K562 (cell line): ENCODE measurements around the gene INVS. TPM values are rescaled to one million over a fixed set of nuclear protein-coding genes. Genes with fewer than 3 reads are reported as not detected.

Experiments used
- CGGBP1 ChIP-seq: fragments of 250-450 bp; sonication (Bioruptor Pico); IDR thresholded peaks from 2 replicates; pipeline ENCODE4 v1.9.0; 2021; ENCODE audit warnings: mild to moderate bottlenecking
- CTCFL ChIP-seq: IDR thresholded peaks from 2 replicates; pipeline ENCODE4 v1.6.1; 2011; ENCODE audit warnings: borderline replicate concordance, low read depth, mild to moderate bottlenecking, moderate library complexity, low read length; ENCODE audit not compliant: insufficient read depth, poor library complexity, severe bottlenecking
- DMBX1 ChIP-seq: fragments of 250-450 bp; sonication (Bioruptor Pico); IDR thresholded peaks from 2 replicates; pipeline ENCODE4 v1.8.0; 2022; ENCODE audit warnings: inconsistent platforms, mild to moderate bottlenecking, moderate library complexity, borderline replicate concordance
- E2F8 ChIP-seq: fragments of 450-650 bp; IDR thresholded peaks from 2 replicates; pipeline ENCODE4 v1.7.1; 2018; ENCODE audit warnings: mild to moderate bottlenecking, low read depth; ENCODE audit not compliant: partially characterized antibody
- EWSR1 ChIP-seq: fragments of 450-650 bp; IDR thresholded peaks from 2 replicates; pipeline ENCODE4 v1.6.1; 2018; ENCODE audit warnings: borderline replicate concordance, mild to moderate bottlenecking, low read depth, moderate library complexity; ENCODE audit not compliant: partially characterized antibody
- FOXA1 ChIP-seq: fragments of 450-650 bp; IDR thresholded peaks from 2 replicates; pipeline ENCODE4 v1.6.1; 2016; ENCODE audit warnings: mild to moderate bottlenecking, borderline replicate concordance
- KLF13 ChIP-seq: fragments of 450-650 bp; IDR thresholded peaks from 2 replicates; pipeline ENCODE4 v1.6.1; 2016; ENCODE audit warnings: missing genetic modification characterization, low read depth, mild to moderate bottlenecking, missing compliant biosample characterization, moderate library complexity, borderline replicate concordance
- L3MBTL2 ChIP-seq: fragments of 450-650 bp; IDR thresholded peaks from 2 replicates; pipeline ENCODE4 v1.6.1; 2016; ENCODE audit warnings: mild to moderate bottlenecking, moderate library complexity
- MCM3 ChIP-seq: fragments of 450-650 bp; IDR thresholded peaks from 2 replicates; pipeline ENCODE4 v1.6.1; 2016
- MYNN ChIP-seq, 2 experiments: sonication (generic); formaldehyde crosslinking in 1 of 2; IDR thresholded peaks; 2 replicates each; pipeline versions ENCODE4 v1.5.0 to v1.6.1; 2016 to 2020; ENCODE audit warnings: antibody characterized with exemption in 1 of 2, missing genetic modification reagents in 1 of 2
- POLR2H ChIP-seq: IDR thresholded peaks from 2 replicates; pipeline ENCODE4 v1.6.1; 2016; ENCODE audit warnings: missing genetic modification characterization, low read depth, mild to moderate bottlenecking, control low read depth, missing compliant biosample characterization, moderate library complexity
- RAD21 ChIP-seq, 2 experiments: fragments of 250-450 bp in 1 of 2; fragments of 450-650 bp in 1 of 2; sonication (Bioruptor Pico) in 1 of 2; formaldehyde crosslinking in 1 of 2; IDR thresholded peaks in 1 of 2; conservative IDR thresholded peaks in 1 of 2; 2 replicates each; pipeline versions ENCODE4 v1.4.0 to v1.8.0; 2020 to 2022; ENCODE audit warnings: mild to moderate bottlenecking in 2 of 2, moderate library complexity in 1 of 2
- RB1 ChIP-seq: fragments of 450-650 bp; IDR thresholded peaks from 2 replicates; pipeline ENCODE4 v1.6.1; 2017; ENCODE audit warnings: low read depth, mild to moderate bottlenecking
- SNRNP70 ChIP-seq: fragments of 200-400 bp; formaldehyde crosslinking; optimal IDR thresholded peaks from 2 replicates; pipeline ENCODE3; 2017; ENCODE audit warnings: low read depth, low read length
- SREBF1 ChIP-seq: fragments of 150-350 bp; IDR thresholded peaks from 2 replicates; pipeline ENCODE4 v1.6.1; 2014; ENCODE audit warnings: antibody characterized with exemption, low read depth, low read length, borderline replicate concordance
- TAF15 ChIP-seq: fragments of 200-400 bp; formaldehyde crosslinking; IDR thresholded peaks from 2 replicates; pipeline ENCODE4 v1.6.1; 2017; ENCODE audit warnings: mild to moderate bottlenecking, low read depth, low read length, moderate library complexity
- TBP ChIP-seq: optimal IDR thresholded peaks from 2 replicates; pipeline ENCODE3; 2011; ENCODE audit warnings: low read depth, low read length, improper control_type of control experiment
- ZNF263 ChIP-seq: sonication (generic); formaldehyde crosslinking; IDR thresholded peaks from 2 replicates; pipeline ENCODE4 v1.8.0; 2022; ENCODE audit warnings: mild to moderate bottlenecking, missing genetic modification reagents, borderline replicate concordance
- ZNF780A ChIP-seq: fragments of 250-450 bp; sonication (Bioruptor Pico); IDR thresholded peaks from 2 replicates; pipeline ENCODE4 v1.5.0; 2021; ENCODE audit warnings: mild to moderate bottlenecking
- polyA plus RNA-seq, 8 experiments: library from polyadenylated mRNA; depleted of rRNA in 4 of 8; stranded (reverse) in 5 of 8; unstranded in 3 of 8; fragments of >200 nt; fragmentation: Nextera tagmentation in 2 of 8; fragmentation: Illumina TruSeq in 1 of 8; extraction: Ambion mirVana in 2 of 8; extraction: Trizol in 1 of 8; gene quantifications; 2 replicates each; pipeline versions ENCODE4 v1.2.1 to v1.2.3, GENCODE V29; 2011 to 2014; ENCODE audit warnings: inconsistent platforms in 1 of 8, missing spikeins in 1 of 8
- total RNA-seq, 7 experiments: library from RNA; depleted of rRNA in 6 of 7; stranded (reverse); fragments of >200 nt in 6 of 7; fragmentation: Illumina TruSeq in 2 of 7; extraction: Trizol in 2 of 7; gene quantifications; 2 replicates each; pipeline versions ENCODE4 v1.2.1 to v1.2.3, GENCODE V29; 2011 to 2021; ENCODE audit warnings: low replicate concordance in 1 of 7

The INVS gene
- total and polyA plus RNA-seq, 9 of the 15 experiments (the other 6 are each of a cell fraction or from before 2014, with no cell fraction given) = 0.77 to 18.5 (median 10.0) TPM

- TF ChIP-seq FOXA1 = no peak
- no peak; the same call in 1 of the 2 replicates for TF ChIP-seq DMBX1 (CRISPR knock-in tag)
- no peak for TF ChIP-seq SNRNP70
- TF ChIP-seq TBP = peak; percentile 60
- no peak for TF ChIP-seq CGGBP1 (CRISPR knock-in tag)
- TF ChIP-seq KLF13 (tag) = peak; percentile 57; the same call in 1 of the 2 replicates
- TF ChIP-seq E2F8 = peak; percentile 83
- peak; percentile 57; the same call in 1 of the 2 replicates for TF ChIP-seq POLR2H (tag)
- TF ChIP-seq ZNF780A (CRISPR knock-in tag) = no peak
- TF ChIP-seq MYNN (IDR thresholded peaks at IDR 0.05) = no peak
- TF ChIP-seq MYNN (CRISPR knock-in tag; IDR thresholded peaks at IDR 0.05) = no peak
- TF ChIP-seq SREBF1 = no peak
- TF ChIP-seq MCM3 = no peak
- TF ChIP-seq L3MBTL2 = no peak; the same call in 1 of the 2 replicates
- TF ChIP-seq ZNF263 (CRISPR knock-in tag) = 0 out of 2 replicates have a peak, but pooled peaks have one; percentile 2
- no peak for TF ChIP-seq CTCFL
- TF ChIP-seq RB1 = no peak
- TF ChIP-seq TAF15 = no peak
- no peak for TF ChIP-seq EWSR1
- TF ChIP-seq RAD21 (CRISPR knock-in tag; conservative IDR thresholded peaks at IDR 0.05 in 1 of 2, IDR thresholded peaks at IDR 0.05 in 1 of 2) = no peak
Measured at GRCh38 chr9:100098887-100099721, at the start of gene INVS, which contains the start of gene ERP44 (continued).
